Iris pigment epithelial cell (primary cell): ENCODE measurements around the gene ARHGAP23.
A peak's percentile ranks its signal among the peaks of the same experiment; 100 is the strongest.
"Not testable (repeated sequence)": the region's sequence is repeated elsewhere in the genome, so short reads cannot be mapped to it uniquely, and the experiment has no call there.

Source experiments
- DNase-seq: peaks from one replicate; pipeline ENCODE4 v3.0.0-alpha.2; 2011; ENCODE audit warnings: low read depth

The ARHGAP23 gene

DNA sequence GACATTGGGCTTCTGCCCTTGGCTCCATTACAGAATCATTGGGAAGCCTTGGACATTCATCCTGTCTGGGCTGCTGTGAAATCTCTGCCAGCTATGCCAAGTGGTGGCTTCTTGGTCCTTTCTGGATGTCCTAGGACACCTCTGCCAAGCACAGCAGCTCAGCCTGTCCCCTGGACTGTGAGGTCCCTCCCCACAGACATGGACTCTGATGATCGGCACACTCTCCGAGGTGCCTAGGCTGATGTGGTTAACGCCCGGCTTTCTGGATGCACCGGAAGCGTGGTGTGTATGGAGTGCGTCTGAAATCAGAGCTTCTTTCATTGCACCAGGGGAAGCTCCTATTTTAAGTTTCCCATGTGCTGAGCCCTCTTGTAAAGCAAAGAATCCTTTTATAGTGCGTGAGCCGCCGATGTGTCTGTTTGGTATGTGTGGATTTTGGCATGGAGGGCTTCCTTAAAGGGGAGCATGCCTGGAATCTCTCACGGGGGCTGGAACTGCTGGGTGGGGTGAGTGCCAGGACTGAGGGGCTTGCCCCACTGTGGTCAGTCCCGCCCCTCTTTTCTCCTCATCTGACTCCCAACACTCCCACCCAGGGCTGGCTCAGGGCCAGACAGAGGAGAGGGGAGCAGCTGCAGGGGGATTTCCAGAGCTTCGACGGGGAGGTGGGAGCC is 7.0 kb upstream of the ARHGAP23 start:
- peak; percentile 45 for DNase-seq

GRCh38 chr17:38421871-38422827 is 6.1 kb upstream of the ARHGAP23 start:
- no peak for DNase-seq

GRCh38 chr17:38424297-38424972 is 3.8 kb upstream of the ARHGAP23 start:
- DNase-seq: no peak

DNA sequence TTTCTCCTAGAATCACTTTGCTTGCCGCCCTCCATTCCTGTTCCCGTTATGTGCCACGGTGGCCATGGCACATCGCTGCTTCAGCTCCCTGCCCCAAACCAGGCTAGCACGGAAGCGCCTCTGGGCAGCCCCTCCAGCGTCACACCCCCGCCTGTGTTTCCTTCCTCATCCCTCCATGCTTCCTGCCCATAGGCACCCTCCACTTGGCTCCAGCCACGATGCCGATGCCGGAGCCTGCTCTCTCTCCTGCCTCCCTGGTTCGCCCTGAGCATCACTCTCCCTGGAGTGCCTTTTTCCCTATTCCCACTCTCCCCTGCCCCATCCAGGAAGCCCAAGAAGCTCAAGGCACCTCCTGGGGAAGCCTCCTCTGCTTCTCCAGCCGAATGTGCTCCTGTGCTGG is 3.2 kb upstream of the ARHGAP23 start:
- no peak for DNase-seq

DNA sequence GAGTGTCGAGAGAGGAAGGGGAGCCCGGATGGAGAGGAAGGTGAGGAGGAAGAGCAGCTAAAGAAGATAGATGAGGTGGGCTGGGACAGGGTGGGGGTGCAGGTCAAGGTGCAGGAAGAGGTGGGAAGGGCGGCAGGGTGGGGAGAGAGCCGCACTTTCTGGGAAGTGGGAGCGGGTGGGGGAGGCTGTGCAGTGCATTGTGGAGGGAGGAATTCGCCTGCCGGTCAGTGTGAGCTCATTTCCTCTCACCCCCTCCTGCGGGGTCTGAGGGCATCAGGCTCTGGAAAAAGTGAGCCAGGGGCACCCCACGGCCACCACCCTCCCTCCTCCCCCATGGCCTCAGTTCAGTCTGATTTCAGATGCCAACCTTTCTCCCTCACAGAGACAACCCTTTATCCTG is 2.5 kb upstream of the ARHGAP23 start:
- peak; percentile 42 for DNase-seq

- DNase-seq: no peak
Measured at GRCh38 chr17:38426441-38426840, 1.8 kb upstream of the ARHGAP23 start.

GRCh38 chr17:38427160-38427949 is 909 bp upstream of the ARHGAP23 start:
- DNase-seq: no peak

DNA sequence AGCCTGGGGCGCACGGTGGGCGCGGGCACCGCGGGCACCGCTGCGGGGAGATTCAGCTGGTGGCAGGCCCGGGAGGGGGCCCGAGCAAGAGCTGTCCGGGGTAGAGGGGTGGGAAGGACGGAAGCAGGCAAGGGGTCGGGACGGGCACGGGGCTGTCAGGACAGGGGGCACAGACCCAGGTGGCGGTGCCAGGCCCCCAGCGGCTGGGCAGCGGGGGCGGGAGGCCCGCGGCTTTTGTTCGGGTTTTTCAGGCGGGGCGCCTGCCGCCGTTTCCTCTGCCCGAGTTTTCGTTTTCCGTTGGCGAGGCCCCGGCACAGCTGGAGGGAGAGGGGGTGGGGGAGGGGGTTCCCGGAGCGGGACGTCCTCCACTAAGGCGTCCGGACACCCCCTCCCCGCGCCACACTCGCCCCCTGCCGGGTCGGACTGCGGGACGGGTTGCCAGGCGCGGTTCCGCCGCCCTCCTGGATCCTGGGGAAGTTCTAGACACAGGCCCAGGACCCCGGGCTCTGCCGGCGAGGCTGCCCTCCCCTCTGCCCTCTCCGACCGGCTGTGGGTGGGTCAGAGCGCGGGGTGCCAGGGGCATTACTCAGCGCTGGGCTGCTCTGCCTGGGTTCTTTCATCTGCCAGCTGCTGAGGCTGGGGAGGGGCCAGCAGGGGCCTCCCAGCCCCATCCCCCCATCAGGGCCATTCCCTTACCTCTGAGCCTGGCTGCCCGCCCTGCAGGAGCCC is 543 bp downstream of the ARHGAP23 start:
- DNase-seq: no peak

GRCh38 chr17:38429476-38430100 is 1.3 kb downstream of the ARHGAP23 start:
- no peak for DNase-seq

DNA sequence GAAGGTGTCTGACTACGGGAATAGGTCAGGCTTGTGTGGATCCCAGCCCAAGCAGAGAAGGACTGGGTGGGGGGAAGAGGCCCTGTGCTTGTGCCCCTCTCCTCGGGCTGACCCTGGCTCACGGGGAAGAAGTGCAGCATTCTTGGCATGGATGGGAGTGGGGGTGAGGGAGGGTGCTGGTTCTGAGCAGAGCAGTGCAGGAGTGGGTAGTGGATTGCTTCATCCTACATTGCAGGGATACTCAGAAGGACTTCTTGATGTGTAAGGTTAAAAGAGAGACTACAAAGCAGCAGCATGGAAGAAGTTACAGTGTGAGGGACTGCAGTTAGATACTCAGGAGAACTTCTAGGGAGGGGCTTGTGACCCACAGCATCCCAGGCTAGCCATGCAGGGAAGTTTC is 2.1 kb downstream of the ARHGAP23 start:
- DNase-seq: peak; percentile 85

DNA sequence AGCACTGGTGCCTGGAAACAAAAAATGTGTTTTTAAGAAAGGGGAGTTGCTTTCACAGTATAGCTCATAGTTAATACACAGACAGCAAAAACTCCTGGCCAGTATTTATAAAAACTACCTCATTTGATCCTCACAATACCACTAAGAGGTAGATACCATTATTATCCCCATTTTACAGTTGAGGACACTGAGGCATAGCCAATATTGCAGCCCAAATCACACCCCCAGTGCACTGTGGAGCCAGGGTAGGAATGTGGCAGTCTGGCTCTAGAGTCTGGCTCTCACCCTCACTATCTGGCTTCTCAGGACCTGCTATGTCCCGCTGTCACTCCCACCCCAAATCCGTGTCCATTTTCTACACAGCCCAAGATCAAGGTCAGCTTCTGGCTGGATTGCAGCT is 2.6 kb downstream of the ARHGAP23 start:
- no peak for DNase-seq

DNA sequence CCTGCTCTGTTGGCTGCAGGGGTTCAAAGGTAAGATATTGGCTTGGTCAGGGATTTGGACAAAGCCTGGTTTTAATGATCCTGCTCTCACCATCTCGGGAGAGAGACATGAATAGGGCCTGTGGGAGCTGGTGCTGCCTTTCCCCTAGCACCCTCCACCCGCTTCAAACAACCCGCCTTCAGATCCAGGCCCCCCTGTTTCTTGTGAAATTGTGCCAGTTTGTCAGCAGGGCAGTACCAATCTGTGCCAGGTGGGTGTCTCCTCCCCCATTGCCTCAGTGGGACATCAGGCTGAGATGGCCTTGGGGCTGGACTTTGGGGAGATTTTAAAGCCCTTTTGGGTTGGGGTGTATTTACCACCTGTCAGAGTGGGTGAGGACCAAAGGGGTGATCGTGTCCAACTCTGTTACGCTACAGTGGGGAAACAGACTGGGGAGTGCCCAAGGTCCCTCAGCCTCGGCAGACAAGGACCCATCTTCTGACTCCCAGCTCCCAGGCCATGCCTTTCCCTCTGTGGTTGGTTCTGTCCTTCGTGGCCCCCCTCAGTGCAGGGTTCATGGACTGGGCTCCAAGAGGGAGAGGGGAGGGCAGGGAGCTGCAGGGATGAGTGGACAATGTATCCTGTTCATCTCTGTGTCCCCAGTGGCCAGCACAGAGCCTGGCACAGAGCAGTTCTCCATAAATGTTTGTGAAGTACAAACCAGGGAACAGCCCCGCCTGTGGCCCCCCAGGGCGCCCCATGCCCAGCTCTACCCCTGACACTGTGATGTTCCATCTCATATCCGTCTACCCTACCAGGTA is 3.3 kb downstream of the ARHGAP23 start:
- DNase-seq: no peak

DNA sequence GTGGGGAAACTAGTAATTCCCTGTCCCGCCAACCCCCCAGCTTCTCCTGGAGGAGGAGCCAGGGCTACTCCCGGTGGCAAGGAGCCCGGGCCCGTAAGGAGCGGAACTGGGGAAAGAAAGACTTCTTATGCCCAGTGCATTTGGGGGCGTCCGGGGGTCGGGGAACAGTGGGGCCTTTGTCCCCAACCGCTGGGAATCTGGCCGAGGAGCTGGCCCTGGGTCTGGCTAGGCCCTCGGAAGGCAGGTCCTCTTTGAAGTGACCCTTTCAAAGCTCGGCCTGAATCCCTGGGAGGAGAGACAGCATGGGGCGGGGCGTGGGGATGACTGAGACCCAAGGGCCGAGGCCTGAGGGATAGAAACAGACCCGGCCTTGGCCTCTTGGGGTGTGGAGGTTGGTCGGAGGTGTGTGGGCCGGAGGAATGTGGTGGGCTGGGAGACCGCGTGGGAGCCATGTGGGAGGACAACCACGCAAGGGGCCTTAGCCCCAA is 6.0 kb downstream of the ARHGAP23 start:
- no peak for DNase-seq

DNA sequence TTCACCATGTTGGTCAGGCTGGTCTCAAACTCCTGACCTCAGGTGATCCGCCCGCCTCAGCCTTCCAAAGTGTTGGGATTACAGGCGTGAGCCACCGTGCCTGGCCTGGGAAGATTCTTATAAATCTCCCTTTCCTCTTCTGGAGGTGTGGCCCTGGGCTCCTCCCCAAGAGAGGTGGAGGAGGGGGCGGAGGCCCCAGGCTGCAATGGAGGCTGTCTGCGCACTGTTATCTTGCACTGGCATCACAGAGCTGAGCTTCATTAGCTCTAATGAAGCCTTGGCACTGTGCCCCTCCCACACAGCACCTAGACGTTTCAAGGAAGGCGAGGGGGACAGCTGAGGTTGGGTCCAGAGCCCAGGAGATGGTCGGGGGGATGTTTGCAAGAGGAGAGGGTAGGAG is 7.5 kb downstream of the ARHGAP23 start:
- no peak for DNase-seq

DNA sequence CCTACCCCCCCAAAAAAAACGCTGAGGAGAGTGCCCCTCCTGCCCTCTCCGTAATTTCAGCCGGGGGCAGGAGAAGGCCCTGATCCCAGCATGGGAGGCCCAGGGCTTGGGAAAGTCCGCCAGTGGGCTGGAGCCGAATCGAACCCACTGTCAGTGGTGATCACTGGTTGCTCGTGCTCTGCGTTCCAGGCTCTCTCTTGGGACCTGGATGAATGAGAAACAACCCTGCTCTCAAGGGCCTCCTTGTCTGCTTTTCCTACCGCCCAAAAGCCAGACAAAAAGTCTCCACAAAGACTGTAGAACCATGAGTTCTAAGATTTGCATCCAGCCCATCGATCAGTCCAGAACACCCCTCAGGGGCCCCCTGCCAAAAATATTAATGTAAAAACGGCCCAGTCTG is 8.1 kb downstream of the ARHGAP23 start:
- no peak for DNase-seq

DNA sequence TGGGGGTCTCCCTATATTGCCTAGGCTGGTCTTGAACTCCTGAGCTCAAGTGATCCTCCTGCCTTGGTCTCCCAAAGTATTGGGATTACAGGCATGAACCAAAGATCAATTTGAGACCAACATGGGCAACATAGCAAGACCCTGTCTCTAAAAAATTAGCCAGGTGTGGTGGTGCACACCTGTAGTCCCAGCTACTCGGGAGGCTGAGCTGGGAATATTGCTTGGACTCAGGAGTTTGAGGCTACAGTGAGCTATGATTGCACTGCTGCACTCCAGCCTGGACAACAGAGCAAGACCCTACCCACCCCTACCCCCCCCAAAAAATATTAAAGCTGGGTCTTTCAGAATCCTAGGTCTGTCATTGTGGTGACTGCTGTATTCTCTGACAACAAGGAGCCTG is 9.0 kb downstream of the ARHGAP23 start:
- DNase-seq: not testable (repeated sequence)

GRCh38 chr17:38439436-38439835 is 11.2 kb downstream of the ARHGAP23 start:
- no peak for DNase-seq

- no peak for DNase-seq
Measured at GRCh38 chr17:38440614-38441397, 12.5 kb downstream of the ARHGAP23 start.
